Head of caudate nucleus (tissue), 42 donors: ENCODE data around the gene SLC35G1.

ENCODE experiments used
- DNase-seq, 42 donors: peaks; one replicate each; pipeline versions ENCODE4 v3.0.0 to v3.0.0-alpha.2; 2020 to 2021; ENCODE audit warnings: mixed read lengths in 7 of 42
- intact Hi-C: fragments of 100-400 bp; cut with DNase I; formaldehyde crosslinking; loops from one replicate; pipeline ENCODE4 v1.15.0; 2022

Gene SLC35G1

DNA sequence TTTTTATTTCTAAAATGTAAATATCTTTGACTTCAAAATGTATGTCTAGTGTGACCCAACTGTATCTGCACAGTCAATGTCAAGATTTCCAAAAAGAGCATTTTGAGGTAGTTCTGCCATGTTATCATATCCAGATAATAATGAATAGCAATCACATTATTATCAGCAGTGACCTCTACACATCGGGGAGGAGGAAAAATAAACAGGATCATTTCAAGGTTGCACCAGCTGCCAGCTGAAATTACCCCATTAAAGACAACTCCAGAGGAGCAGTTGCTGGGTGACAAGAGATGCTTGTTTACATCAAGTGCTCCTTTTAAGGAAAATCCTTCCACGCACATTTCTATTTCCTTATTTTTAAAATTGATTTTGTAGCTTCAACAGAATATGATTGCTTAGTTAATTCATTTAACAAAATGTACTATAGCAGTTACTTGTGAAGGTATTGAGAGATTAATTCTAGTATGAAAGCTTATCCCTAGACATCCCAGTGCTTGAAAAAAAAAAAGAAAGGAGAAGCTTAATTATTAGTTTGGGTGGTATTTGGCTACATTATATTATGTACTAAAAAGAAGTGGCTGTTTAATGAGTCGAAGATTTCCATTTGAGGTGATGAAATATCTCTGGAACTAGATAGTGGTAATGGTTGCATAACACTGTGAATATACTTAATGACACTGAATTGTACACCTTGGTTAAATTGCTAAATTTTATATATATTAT is 19.3 kb upstream of the SLC35G1 start:
- no peak for DNase-seq
- intact Hi-C loops, result no loop called here

DNA sequence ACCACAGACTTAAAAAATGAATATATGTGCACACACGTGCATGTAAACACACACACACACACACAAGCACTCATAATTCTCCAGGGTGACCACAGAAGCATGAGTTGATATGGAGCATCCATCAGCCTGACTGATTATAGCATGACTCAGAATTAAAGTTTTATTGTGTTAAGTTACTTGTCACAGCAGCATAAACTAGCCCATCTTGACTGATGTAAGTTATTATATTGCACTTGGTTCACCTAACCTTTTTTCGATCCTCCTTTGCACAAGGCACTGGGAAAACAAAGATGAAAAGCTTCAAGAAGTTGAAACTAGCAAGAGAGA is 18.8 kb upstream of the SLC35G1 start:
- DNase-seq, result no peak
- intact Hi-C loops, result no loop called here

DNA sequence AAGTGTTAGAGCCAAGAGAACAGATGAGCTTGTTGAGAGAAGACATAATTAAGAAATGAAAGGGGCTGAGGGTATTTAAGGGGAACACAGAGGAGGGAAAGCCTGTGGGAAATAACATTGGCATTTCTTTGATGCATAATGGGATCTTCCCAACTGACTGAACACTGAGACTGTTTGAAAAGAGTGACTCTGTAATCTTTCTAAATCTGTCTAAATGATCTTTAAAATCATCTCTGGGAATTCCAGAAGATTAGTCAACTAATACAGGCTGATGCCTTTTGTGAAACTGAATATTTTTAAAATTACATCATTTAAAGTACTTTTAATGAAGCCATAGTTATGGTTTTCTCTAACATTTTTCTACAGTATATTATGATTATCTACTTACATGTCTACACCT is 17.4 kb upstream of the SLC35G1 start:
- DNase-seq, result no peak
- intact Hi-C loops, result no loop called here

DNA sequence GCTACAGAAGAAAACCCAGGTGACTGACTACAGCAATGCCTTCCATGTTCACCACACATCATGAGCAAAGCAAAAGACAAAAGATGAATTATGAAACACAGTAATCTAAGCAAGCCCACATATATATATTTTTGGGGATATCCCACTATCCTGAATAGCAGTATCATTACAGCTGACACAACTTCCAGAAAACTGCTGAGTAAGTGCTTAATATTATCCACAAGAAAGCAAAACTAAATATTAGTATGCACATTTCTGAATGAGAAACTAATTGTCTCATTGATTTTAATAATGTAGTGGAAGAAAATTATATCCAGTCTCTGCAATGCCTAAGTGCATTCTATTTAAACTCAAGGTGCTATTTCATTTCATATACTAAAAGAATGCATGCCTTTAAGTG is 14.5 kb upstream of the SLC35G1 start:
- intact Hi-C loops, result no loop called here
- no peak for DNase-seq

DNA sequence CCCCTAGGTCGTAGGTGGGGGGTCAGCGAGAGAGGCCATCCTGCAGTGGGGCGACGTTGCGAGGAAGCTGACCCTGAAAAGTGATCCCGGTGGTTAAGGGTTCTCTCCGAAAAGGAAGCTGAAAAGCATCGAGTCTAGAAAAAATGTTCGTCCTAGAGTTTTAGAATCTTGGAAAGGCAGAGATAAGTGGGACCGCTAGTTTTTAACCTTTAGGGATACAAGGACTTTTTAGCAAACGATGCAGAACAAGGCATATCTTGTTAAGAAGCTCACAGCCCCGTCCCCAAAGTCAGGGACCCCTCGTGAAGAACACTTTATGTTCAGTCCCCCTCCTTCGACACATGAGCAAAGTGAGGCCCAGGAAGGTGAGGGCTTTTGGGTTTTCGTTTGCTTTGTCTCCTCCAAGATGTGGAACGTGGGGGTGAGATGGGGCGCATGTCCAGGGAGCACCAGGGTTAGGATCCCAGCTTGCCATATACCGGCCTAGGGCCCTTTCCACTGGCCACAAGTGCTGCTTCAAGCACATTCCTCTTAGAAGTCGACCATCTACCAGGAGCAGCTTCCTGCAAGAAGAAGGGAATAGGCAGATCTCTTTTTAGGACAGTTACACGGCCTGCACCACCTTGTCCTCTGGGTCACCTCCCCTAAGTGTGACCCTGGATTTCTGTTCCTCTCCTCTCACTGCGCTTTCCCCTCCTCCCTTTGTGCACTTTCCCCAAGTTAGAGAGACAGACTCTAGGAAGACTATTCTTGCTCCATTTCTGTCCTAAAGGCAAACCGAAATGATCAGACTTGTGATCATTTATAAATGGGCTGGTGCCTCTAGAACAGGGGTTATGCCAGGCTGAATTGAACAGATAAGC is 969 bp downstream of the SLC35G1 start:
- DNase-seq, result peak in 1 of 42 donors; percentile 4
- intact Hi-C loops, result no loop called here

DNA sequence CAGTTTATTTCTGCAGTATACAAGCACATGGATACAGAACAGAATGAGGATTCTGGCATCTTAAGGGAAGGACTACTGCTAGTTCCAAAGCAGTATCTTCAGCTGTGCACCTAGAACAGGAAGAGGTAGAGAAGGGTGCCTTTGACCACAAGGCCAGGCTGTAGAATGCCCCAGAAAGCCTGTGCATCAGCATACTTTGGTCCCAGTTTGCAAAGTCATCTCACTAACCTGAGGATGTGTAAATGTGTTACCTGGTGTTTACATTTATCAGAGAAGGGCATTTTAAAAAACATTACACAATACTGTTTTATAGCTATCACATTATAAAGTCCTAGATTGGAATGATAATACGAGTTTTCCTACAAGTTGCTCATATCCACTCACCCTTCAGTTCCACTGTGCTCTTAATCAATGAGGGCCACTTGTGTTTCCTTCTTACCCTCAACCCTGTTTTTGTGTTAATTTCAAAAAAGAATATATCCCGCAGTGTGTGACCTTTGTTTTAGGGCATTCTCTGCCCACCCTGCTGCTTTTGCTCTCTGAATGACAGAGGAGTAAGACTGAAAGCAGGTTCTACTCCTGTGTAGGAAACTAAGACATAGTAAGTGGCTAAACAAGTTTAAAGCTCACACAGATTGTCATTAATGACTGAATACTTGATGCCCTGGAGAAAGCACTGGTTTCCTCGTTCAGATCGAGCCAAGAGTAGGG is 3.4 kb downstream of the SLC35G1 start:
- no peak for DNase-seq
- intact Hi-C loops, result no loop called here

DNA sequence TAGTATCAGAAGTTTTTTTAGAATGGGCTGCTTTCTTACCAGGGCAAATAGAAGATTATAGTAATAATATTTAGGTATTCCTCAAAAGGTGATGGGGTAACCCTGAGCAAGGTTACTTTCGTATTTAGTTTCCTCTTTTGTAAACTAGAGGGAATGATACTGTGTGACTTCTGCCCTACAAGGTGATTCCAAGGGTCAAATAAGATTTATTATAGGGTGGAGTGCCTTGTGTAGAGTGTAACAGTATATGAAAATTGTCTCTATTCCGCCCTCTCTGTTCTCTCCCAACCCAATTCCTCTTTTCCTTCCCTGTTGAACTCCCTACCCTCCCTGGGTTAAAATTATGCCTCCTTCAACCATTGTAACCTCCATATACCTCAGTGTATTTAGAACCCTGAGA is 5.3 kb downstream of the SLC35G1 start:
- no peak for DNase-seq
- intact Hi-C loops, result no loop called here

DNA sequence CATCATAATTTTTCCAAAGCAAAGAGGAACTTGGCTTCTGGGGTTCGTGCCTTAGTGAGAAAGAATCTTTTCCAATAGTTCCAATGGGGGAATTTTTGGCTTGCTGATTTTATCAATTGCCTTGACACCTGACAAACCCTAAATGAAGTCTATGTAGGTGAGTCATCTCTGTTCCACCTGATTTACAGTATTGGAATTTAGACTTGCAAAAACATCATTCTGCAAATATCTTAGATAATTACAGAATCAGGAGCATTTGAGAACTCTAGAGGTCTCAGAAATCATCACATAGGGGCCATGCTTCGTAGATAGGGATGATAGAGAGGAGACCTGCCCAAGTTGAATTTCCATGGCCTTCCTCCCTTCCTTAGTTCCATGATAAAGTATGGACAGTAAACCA is 9.3 kb downstream of the SLC35G1 start:
- intact Hi-C loops, result no loop called here
- DNase-seq, result no peak

DNA sequence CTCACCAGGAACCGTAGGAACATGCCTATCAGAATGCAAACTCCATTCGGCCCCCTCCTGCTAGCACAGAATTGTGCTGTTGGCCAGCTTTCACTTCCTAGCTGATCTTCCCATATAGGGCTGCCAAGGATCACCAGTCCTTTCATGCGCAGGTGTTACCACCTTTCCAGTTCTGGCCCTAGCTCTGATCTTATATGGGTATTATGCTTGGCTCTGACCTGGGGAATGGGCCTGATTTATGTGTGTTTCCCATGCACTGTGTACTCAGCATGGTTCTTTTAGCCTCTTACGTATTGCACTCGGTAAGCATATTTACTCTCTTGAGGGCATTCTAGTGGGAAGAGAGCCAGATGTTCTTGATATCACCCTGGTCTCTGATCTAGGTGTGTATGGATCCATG is 11.1 kb downstream of the SLC35G1 start:
- DNase-seq, result no peak
- intact Hi-C loops, result no loop called here

DNA sequence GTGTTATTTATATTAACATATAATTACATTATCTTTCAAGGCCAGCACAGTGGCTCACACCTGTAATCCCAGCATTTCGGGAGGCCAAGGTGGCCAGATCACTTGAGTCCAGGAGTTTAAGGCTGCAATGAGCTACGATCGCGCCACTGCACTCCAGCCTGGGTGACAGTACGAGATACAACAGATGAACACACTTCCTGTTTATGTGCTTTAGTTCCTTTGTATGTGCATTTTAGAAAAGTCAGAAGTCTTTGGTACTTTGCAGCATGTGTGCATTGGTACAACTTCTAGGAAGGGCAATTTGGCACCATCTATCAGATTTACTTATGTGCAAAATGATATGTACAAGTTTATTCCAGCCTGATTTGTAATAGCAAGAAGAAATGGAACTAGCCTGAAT is 13.3 kb downstream of the SLC35G1 start:
- DNase-seq, result no peak
- intact Hi-C loops, result no loop called here

DNA sequence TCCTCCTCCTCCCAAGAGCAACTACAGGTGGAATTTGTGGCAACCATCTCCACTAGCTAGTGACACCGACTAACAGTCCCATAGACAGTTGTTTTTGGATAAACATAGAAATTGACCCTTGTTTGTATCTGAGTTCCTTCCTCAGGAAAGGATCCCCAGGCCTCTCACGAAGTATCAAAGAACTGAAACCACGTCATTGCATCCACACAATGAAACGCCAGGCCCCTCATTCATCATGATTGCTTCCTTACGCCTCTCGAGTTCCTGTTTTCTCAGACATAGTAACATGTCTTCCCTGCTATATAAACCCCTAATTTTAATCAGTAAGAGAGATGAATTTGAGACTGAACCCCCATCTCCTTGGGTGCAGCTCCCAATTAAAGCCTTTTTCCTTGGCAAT is 18.1 kb downstream of the SLC35G1 start:
- intact Hi-C loops, result loop anchor here (10.0 kb wide), 1 partner anchor 403 kb away; no protein-coding TSS in a partner anchor
- no peak for DNase-seq

DNA sequence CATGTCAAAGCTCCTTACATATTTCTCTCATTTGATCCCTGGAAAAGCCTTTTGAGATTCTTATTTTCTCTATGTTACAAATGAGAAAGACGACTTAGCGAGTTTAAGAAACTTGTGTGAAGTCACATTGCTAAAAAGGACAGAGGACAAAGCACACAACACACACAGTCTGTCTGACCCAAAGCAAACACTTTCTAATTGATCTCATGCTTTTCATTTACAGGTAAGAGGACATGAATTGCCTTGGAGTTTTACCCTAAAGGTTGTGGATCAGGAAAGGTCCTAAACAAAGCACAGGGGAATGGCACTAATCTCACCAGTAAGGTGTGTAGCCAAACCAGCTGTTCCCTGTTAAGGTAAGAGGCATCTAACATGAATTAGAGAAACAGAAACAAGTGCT is 18.7 kb downstream of the SLC35G1 start:
- intact Hi-C loops, result loop anchor here (10.0 kb wide), 1 partner anchor 402 kb away; no protein-coding TSS in a partner anchor
- DNase-seq, result no peak

DNA sequence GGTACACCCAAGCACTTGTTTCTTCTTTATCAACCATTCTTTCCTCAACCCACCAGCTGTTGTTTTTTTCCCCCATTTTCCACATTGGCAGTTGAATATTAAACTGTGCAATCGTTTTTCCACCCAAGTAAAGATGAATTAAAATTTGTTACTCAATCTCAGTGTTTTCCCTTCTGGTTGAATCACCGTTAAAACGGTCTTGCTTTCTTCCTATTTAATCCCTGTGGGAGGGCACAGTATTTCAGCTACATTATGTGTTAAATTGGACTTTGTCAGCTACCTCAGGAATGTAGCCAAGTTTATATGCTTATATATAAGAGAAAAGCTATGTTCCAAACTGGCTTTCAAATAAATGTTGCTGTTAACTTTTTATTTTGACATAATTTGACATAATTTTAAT is 19.9 kb downstream of the SLC35G1 start:
- DNase-seq, result no peak
- intact Hi-C loops, result loop anchor here (10.0 kb wide), 1 partner anchor 401 kb away; no protein-coding TSS in a partner anchor

DNA sequence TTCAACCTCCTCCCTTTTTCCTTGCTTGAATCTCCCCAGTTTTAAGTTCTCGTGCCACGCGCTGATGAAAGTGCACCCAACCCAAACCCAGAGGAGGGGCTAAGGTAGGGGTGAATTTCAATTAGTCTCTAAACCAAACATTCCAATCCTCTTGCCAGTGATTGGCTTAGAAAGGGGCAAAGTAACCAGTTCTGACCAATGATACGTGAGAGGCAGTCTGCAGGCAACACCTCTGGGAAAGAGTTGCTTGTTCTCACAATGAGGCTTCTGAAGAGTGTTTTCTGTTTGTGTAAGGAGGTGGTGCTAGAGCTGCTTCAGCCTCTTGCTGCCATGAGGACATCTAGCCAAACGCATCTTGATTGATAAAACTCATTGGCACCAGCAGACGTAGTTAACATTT is 21.8 kb downstream of the SLC35G1 start:
- intact Hi-C loops, result loop anchor here (10.0 kb wide), 1 partner anchor 399 kb away; no protein-coding TSS in a partner anchor
- DNase-seq, result no peak

DNA sequence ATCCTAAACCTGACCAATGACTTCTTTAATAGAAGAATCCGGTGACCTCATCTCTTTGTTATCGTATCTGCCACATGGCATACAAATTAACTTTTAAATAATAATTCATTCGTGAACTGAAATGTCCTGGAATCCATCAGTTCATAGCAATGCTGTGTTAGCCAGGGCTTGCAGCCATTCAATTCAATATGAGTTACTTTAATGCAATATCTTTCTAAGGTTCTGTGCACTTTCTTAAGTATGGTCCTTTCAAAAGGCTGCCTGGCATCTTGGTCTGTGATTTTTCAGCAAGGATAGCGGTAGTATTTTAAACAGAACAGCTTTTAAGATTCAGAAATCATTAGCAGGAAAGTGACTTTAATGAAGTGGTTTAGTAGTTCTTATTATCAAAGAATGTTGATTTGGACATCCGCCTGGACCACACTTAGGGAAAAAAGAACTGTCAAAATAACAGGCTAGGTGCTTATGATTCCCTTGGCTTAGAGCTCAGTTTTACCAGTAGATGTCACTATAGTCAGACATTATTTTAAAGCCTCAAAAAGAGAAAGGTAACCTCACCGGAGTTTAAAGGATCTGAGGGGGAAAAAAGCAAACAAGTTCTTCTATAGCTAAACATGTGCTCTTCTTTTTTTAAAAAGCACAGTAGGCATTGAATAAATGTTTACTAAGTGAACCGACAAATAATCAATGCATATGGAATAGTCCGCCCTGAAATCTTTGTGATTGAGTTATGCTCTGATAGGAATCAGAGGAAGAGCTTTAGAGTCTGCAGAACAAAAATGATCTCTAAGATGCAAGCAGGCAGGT is 22.7 kb downstream of the SLC35G1 start:
- intact Hi-C loops, result loop anchor here (10.0 kb wide), 1 partner anchor 398 kb away; no protein-coding TSS in a partner anchor

DNA sequence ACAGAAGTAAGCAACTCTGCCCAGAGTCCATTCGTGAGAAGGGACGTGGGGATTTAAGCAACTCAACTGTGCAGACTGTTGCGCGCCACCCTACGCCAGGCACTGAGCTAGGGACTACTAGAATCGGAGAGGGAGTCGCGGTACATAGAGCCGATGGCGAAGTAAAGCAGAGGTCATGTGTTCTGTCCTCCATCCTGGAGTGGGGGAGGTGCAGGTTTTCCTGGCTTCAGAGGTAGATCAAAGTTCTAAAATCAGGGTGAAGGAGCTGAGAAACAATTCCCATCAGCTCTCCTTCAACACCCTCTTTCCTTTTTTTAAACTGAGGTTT is 23.2 kb downstream of the SLC35G1 start:
- intact Hi-C loops, result loop anchor here (10.0 kb wide), 1 partner anchor 398 kb away; no protein-coding TSS in a partner anchor
- no peak for DNase-seq

More for the DNA sequence above, 22.7 kb downstream of the SLC35G1 start:
- no peak for DNase-seq

DNA sequence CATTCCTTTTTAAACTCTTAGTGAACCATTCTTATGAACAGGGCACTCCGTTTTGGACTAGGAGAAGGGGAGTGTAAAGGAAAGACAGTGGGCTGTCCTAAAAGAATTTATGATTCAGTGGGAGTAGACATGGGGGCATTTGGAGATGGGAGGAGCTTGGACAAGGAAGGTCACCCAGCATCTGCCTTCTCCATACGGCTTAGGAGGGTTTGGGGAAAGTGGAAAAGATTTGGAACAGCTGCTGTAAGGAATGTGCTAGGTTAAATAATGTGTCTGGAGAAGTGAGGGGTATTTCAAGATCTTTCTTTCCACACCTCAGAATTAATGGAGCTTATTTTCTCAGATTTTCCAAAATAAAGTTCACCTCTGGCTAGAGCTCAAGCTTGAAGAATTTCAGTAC is 24.0 kb downstream of the SLC35G1 start:
- no peak for DNase-seq
- intact Hi-C loops, result loop anchor here (10.0 kb wide), 1 partner anchor 397 kb away; no protein-coding TSS in a partner anchor

DNA sequence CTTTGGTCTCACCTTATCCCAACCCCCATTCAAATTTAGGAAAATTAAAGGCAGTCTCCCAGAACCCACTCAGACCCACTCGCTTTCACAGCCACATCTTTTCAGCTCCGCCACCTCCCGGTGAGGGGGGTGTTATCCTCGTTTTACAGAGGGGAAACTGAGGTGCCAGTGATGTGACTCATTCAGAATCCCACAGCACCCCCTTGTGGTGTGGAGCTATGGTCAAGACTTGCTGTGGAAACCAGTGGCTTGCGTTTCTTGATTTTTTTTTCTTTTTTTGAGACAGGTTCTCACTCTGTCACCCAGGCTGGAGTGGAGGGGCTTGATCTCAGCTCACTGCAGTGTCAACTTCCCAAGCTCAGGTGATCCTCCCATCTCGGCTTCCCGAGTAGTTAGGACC is 27.6 kb downstream of the SLC35G1 start:
- intact Hi-C loops, result no loop called here
- DNase-seq, result peak in 8 of 42 donors; percentile 6 to 46 (median 25)

DNA sequence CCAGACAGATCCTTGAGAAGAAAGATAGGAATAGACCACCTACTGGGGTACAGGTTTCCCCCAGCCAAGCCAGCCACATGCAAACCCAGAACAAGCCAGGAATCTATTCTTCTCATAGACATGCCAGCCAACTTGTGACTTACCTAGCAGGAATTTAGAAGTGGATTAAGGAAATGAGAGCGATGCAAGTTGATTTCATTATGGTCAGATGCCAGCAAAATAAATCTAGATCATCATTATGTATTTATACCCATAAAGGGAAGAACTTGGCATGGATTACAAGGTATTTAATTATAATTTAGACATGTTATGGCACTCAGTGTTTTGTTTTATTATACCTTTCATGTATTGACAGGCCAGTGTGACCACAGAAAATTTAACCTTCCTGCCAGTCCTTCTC is 32.8 kb downstream of the SLC35G1 start:
- no peak for DNase-seq
- intact Hi-C loops, result no loop called here
